ENCODE measurements around the gene ZNF354C.

Gene ZNF354C

GRCh38 chr5:179118756-179119414 lies 58.7 kb downstream of the ZNF354C start:
- no peaks in the 10 kb centered on the region for H3K36me3 Mint-ChIP-seq (ENCODE audit: insufficient read depth)
- H3K4me3 Mint-ChIP-seq, result no peak overlapping the region
- H3K27me3 Mint-ChIP-seq, result peaks cover 0 to 8% of the 10 kb centered on the region in 2 donors
- DNase-seq (no peak), ATAC-seq (replicated peaks) (no peak)
- no peaks in the 10 kb centered on the region for H3K4me1 Mint-ChIP-seq (ENCODE audit: low read depth in 2 of 2)
- peaks cover 4 to 11% of the 10 kb centered on the region in 2 donors for H3K9me3 Mint-ChIP-seq
- H3K27ac Mint-ChIP-seq, result no peak overlapping the region

GRCh38 chr5:179119415-179120170 lies 59.4 kb downstream of the ZNF354C start:
- Mint-ChIP-seq H3K9me3 (peaks cover 4 to 8% of the 10 kb centered on the region in 2 donors), H3K4me3 (no peak overlapping the region), H3K36me3 (ENCODE audit: insufficient read depth) (no peaks in the 10 kb centered on the region), H3K4me1 (ENCODE audit: low read depth in 2 of 2) (no peaks in the 10 kb centered on the region), H3K27ac (no peak overlapping the region), H3K27me3 (peaks cover 0 to 15% of the 10 kb centered on the region in 2 donors)
- DNase-seq (no peak), ATAC-seq (replicated peaks) (no peak)

- Mint-ChIP-seq H3K36me3 (ENCODE audit: insufficient read depth) (no peaks in the 10 kb centered on the region), H3K27me3 (peaks cover 0 to 16% of the 10 kb centered on the region in 2 donors), H3K9me3 (no peaks in the 10 kb centered on the region), H3K4me3 (no peak overlapping the region), H3K27ac (no peak overlapping the region), H3K4me1 (ENCODE audit: low read depth in 2 of 2) (no peaks in the 10 kb centered on the region)
- no peak for DNase-seq
- no peak for ATAC-seq (replicated peaks)
Observed at GRCh38 chr5:179120421-179120861, 60.3 kb downstream of the ZNF354C start.

- no peaks in the 10 kb centered on the region for H3K36me3 Mint-ChIP-seq (ENCODE audit: insufficient read depth)
- ATAC-seq (replicated peaks) (no peak), DNase-seq (no peak)
- no peak overlapping the region for H3K4me3 Mint-ChIP-seq
- no peak overlapping the region for H3K27ac Mint-ChIP-seq
- no peaks in the 10 kb centered on the region for H3K4me1 Mint-ChIP-seq (ENCODE audit: low read depth in 2 of 2)
- H3K9me3 Mint-ChIP-seq, result no peaks in the 10 kb centered on the region
- H3K27me3 Mint-ChIP-seq, result peaks cover 0 to 16% of the 10 kb centered on the region in 2 donors
Observed at GRCh38 chr5:179120951-179121666, 60.9 kb downstream of the ZNF354C start.

GRCh38 chr5:179121667-179122111 lies 61.5 kb downstream of the ZNF354C start:
- Mint-ChIP-seq H3K27me3 (peaks cover 0 to 11% of the 10 kb centered on the region in 2 donors), H3K9me3 (no peaks in the 10 kb centered on the region), H3K27ac (no peak overlapping the region), H3K4me3 (no peak overlapping the region), H3K36me3 (ENCODE audit: insufficient read depth) (no peaks in the 10 kb centered on the region), H3K4me1 (ENCODE audit: low read depth in 2 of 2) (no peaks in the 10 kb centered on the region)
- DNase-seq (no peak), ATAC-seq (replicated peaks) (no peak)

- Mint-ChIP-seq H3K4me1 (ENCODE audit: low read depth in 2 of 2) (no peaks in the 10 kb centered on the region), H3K27me3 (peaks cover 0 to 10% of the 10 kb centered on the region in 2 donors), H3K27ac (no peak overlapping the region), H3K9me3 (no peaks in the 10 kb centered on the region), H3K4me3 (no peak overlapping the region), H3K36me3 (ENCODE audit: insufficient read depth) (no peaks in the 10 kb centered on the region)
- DNase-seq (no peak), ATAC-seq (replicated peaks) (no peak)
Observed at GRCh38 chr5:179122411-179123108, 62.4 kb downstream of the ZNF354C start.

GRCh38 chr5:179123109-179123426 lies 62.9 kb downstream of the ZNF354C start:
- H3K9me3 Mint-ChIP-seq, result no peaks in the 10 kb centered on the region
- no peak overlapping the region for H3K27ac Mint-ChIP-seq
- no peaks in the 10 kb centered on the region for H3K4me1 Mint-ChIP-seq (ENCODE audit: low read depth in 2 of 2)
- H3K36me3 Mint-ChIP-seq (ENCODE audit: insufficient read depth), result no peaks in the 10 kb centered on the region
- H3K4me3 Mint-ChIP-seq, result no peak overlapping the region
- H3K27me3 Mint-ChIP-seq, result peaks cover 0 to 15% of the 10 kb centered on the region in 2 donors
- ATAC-seq (replicated peaks) (no peak), DNase-seq (no peak)

GRCh38 chr5:179123491-179124272 lies 63.5 kb downstream of the ZNF354C start:
- Mint-ChIP-seq H3K4me1 (ENCODE audit: low read depth in 2 of 2) (no peaks in the 10 kb centered on the region), H3K9me3 (no peaks in the 10 kb centered on the region), H3K36me3 (ENCODE audit: insufficient read depth) (no peaks in the 10 kb centered on the region), H3K27ac (no peak overlapping the region), H3K4me3 (no peak overlapping the region), H3K27me3 (peaks cover 0 to 18% of the 10 kb centered on the region in 2 donors)
- DNase-seq (no peak), ATAC-seq (replicated peaks) (no peak)

GRCh38 chr5:179124273-179124852 lies 64.2 kb downstream of the ZNF354C start:
- H3K4me3 Mint-ChIP-seq, result no peak overlapping the region
- no peaks in the 10 kb centered on the region for H3K4me1 Mint-ChIP-seq (ENCODE audit: low read depth in 2 of 2)
- no peaks in the 10 kb centered on the region for H3K36me3 Mint-ChIP-seq (ENCODE audit: insufficient read depth)
- DNase-seq, result no peak
- H3K9me3 Mint-ChIP-seq, result no peaks in the 10 kb centered on the region
- H3K27me3 Mint-ChIP-seq, result peaks cover 0 to 18% of the 10 kb centered on the region in 2 donors
- no peak overlapping the region for H3K27ac Mint-ChIP-seq
- no peak for ATAC-seq (replicated peaks)

GRCh38 chr5:179124853-179125788 lies 64.9 kb downstream of the ZNF354C start:
- Mint-ChIP-seq H3K4me3 (no peak overlapping the region), H3K27ac (no peak overlapping the region), H3K9me3 (no peaks in the 10 kb centered on the region), H3K27me3 (peaks cover 0 to 26% of the 10 kb centered on the region in 2 donors), H3K4me1 (ENCODE audit: low read depth in 2 of 2) (peaks cover 0 to 2% of the 10 kb centered on the region in 2 donors), H3K36me3 (ENCODE audit: insufficient read depth) (no peaks in the 10 kb centered on the region)
- ATAC-seq (replicated peaks) (no peak), DNase-seq (no peak)

- peaks cover 0 to 26% of the 10 kb centered on the region in 2 donors for H3K27me3 Mint-ChIP-seq
- H3K4me3 Mint-ChIP-seq, result no peak overlapping the region
- DNase-seq, result no peak
- H3K4me1 Mint-ChIP-seq (ENCODE audit: low read depth in 2 of 2), result peaks cover 0 to 2% of the 10 kb centered on the region in 2 donors
- ATAC-seq (replicated peaks), result no peak
- H3K9me3 Mint-ChIP-seq, result no peaks in the 10 kb centered on the region
- H3K27ac Mint-ChIP-seq, result no peak overlapping the region
- no peaks in the 10 kb centered on the region for H3K36me3 Mint-ChIP-seq (ENCODE audit: insufficient read depth)
Observed at GRCh38 chr5:179125789-179126505, 65.8 kb downstream of the ZNF354C start.

Data from effector memory CD8-positive, alpha-beta T cell (primary cell).